Thoracic aorta (tissue), 2 donors: ENCODE results near the gene IGF2R. TPM values are rescaled to one million over a fixed set of nuclear protein-coding genes. Genes with fewer than 3 reads are reported as not detected.

ENCODE experiments used
- ATAC-seq: fragments of 150-250 bp; one replicate; pipeline ENCODE4 v1.8.0; 2017; ENCODE audit warnings: low read depth; ENCODE audit not compliant: insufficient number of reproducible peaks, low FRiP score
- DNase-seq: peaks from one replicate; pipeline ENCODE4 v3.0.0-alpha.2; 2020; ENCODE audit warnings: low spot score
- H3K27ac ChIP-seq, 2 donors: fragments of 200-600 bp; sonication (generic); 1 replicate in 1 of 2; 2 replicates in 1 of 2; pipeline ENCODE4 v1.5.1; 2016; ENCODE audit warnings: mild to moderate bottlenecking in 2 of 2, moderate library complexity in 2 of 2
- H3K27me3 ChIP-seq: fragments of 200-600 bp; sonication (generic); replicated peaks from 2 replicates; pipeline ENCODE4 v1.6.0; 2016; ENCODE audit warnings: mild to moderate bottlenecking; ENCODE audit not compliant: insufficient read depth
- H3K36me3 ChIP-seq: fragments of 200-600 bp; sonication (generic); one replicate; pipeline ENCODE4 v1.5.1; 2016
- H3K4me1 ChIP-seq, 2 donors: fragments of 200-600 bp; sonication (generic); 1 replicate in 1 of 2; 2 replicates in 1 of 2; pipeline versions ENCODE4 v1.5.1 to v1.6.0; 2016; ENCODE audit warnings: low read depth in 2 of 2, mild to moderate bottlenecking in 1 of 2; ENCODE audit not compliant: control insufficient read depth in 1 of 2
- H3K4me3 ChIP-seq: fragments of 200-600 bp; sonication (generic); 2 replicates; pipeline ENCODE4 v1.5.1; 2016; ENCODE audit warnings: mild to moderate bottlenecking
- H3K9me3 ChIP-seq: fragments of 200-600 bp; sonication (generic); 2 replicates; pipeline ENCODE4 v1.5.1; 2016
- total RNA-seq, 2 donors: library from RNA; depleted of rRNA; stranded (reverse); fragments of >200 nt; gene quantifications; one replicate each; pipeline versions ENCODE4 v1.1.0 to v1.2.3, GENCODE V29; 2016
- TF ChIP-seq, protein P1 (sequence below): fragments of 200-600 bp; sonication (generic); IDR thresholded peaks from one replicate; pipeline ENCODE4 v1.5.1; 2019; ENCODE audit warnings: antibody characterized with exemption

The IGF2R gene
- total RNA-seq, 2 donors from 2014 or later = 82.2 to 88.4 TPM

DNA sequence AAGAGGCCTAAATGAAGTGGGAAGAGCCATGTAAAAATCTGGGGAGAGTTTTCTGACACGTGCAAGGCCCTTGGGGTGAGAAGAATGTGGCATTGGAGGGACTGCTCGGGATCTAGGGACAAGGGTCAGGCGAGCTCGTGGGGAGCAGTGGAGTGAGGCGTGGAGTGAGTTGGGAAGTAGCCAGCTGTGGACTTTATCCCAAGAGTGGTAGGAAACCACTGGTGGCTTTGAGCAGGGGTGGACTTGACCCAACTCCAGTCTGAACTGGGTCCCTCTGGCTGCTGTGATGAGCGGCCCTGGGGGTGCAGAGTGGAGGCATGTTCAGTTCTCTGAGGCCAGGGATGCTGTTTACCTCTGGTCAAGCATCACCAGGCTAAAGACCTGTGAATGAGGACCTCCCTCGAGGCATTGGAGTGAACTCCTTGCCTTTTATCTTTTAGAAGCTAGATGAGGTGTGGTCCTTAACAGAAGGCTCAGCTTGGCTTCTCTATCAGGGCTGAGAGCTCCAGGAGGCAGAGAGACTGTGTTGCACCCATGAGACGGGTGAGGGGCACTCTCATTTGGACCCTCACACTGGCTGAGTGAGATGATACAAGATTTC, 173.3 kb downstream of the IGF2R start:
- DNase-seq (no peak), ATAC-seq (no peak)
- peak overlapping the region; percentile 93 to 94 for H3K27ac ChIP-seq
- H3K4me1 ChIP-seq = peaks cover 31 to 88% of the 10 kb centered on the region in 2 donors
- TF ChIP-seq, protein P1, sequence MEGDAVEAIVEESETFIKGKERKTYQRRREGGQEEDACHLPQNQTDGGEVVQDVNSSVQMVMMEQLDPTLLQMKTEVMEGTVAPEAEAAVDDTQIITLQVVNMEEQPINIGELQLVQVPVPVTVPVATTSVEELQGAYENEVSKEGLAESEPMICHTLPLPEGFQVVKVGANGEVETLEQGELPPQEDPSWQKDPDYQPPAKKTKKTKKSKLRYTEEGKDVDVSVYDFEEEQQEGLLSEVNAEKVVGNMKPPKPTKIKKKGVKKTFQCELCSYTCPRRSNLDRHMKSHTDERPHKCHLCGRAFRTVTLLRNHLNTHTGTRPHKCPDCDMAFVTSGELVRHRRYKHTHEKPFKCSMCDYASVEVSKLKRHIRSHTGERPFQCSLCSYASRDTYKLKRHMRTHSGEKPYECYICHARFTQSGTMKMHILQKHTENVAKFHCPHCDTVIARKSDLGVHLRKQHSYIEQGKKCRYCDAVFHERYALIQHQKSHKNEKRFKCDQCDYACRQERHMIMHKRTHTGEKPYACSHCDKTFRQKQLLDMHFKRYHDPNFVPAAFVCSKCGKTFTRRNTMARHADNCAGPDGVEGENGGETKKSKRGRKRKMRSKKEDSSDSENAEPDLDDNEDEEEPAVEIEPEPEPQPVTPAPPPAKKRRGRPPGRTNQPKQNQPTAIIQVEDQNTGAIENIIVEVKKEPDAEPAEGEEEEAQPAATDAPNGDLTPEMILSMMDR = no peak
- H3K4me3 ChIP-seq = no peak overlapping the region
- no peaks in the 10 kb centered on the region for H3K27me3 ChIP-seq
- H3K9me3 ChIP-seq = no peaks in the 10 kb centered on the region
- no peaks in the 10 kb centered on the region for H3K36me3 ChIP-seq

DNA sequence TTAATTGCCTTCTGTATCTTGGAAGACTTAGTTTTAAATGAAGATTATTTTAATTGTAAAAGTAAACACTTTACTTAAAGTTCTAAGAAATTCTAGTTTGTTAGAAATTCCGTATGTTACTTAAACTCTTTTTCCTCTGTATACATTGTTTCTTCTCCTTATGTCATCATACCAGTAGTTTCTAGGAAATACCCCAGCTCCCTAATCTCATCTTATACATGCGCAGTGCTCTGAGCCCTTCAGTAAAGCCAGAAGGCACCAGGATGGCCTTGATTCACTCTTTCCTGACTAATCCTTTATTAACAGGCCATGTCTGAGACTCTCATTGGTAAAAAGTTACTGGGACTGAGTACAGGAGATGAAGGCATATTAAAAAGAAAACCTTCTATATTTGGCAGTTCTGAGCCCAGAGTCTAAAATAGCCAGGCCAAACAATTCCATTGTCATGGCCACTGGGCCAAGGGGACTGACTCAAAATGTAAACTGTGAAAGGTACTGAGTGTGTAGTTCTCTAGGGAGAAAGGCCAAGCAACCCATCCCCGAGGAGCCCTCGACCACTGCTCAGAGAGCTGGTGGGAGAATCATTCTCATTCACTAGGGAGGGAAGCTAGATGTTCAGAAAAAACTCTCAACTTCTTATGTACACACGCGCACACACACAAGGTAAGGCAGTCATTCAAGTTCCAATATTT, 177.7 kb downstream of the IGF2R start:
- TF ChIP-seq, protein P1 = no peak
- H3K27me3 ChIP-seq = no peaks in the 10 kb centered on the region
- H3K4me3 ChIP-seq = no peak overlapping the region
- no peaks in the 10 kb centered on the region for H3K36me3 ChIP-seq
- H3K4me1 ChIP-seq = peaks cover 15 to 61% of the 10 kb centered on the region in 2 donors
- DNase-seq (peak; percentile 25), ATAC-seq (peak; percentile 85)
- H3K27ac ChIP-seq = peak overlapping the region; percentile 59 to 79
- H3K9me3 ChIP-seq = no peaks in the 10 kb centered on the region

DNA sequence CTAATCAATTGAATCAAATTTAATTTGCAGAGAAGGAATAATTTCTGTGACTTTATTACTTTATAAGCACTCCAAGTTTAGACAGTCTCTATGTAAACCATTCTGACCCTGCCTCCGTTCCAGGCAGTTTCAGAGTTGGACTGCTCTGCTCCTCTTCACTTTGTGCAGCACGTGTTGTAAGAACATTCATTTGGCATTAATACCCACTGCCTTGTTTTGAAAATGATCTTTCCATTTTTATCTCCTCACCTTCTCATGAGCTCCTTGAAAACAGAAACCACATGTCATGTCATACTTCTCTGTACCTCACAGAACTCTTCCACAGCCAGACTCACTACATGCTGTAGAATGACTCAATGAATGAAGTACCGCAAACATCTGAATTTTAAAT, 178.3 kb downstream of the IGF2R start:
- Histone ChIP-seq H3K36me3 (no peaks in the 10 kb centered on the region), H3K4me1 (peaks cover 11 to 56% of the 10 kb centered on the region in 2 donors), H3K27me3 (no peaks in the 10 kb centered on the region), H3K27ac (peak overlapping the region; percentile 59 to 79), H3K9me3 (no peaks in the 10 kb centered on the region), H3K4me3 (no peak overlapping the region)
- TF ChIP-seq, protein P1 = no peak
- no peak for ATAC-seq
- no peak for DNase-seq

DNA sequence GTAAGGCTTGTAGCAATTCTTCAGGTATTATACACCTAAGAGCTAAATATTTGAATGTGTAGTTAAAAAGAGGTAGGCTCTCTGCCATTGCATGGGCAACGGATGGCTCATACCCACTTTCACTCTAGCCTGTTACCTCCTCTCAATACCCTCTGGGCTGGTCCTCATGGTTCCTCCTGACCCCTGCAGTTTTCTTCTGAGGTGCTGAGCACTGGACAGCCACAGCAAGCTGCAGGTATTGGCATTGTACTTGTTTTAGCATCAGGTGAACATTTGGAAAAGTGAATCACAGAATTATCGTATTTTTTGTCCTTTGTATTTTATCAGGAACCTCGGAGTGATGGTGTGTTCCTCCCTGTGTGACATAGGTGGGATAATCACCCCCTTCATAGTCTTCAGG, 185.6 kb downstream of the IGF2R start:
- no peak for DNase-seq

DNA sequence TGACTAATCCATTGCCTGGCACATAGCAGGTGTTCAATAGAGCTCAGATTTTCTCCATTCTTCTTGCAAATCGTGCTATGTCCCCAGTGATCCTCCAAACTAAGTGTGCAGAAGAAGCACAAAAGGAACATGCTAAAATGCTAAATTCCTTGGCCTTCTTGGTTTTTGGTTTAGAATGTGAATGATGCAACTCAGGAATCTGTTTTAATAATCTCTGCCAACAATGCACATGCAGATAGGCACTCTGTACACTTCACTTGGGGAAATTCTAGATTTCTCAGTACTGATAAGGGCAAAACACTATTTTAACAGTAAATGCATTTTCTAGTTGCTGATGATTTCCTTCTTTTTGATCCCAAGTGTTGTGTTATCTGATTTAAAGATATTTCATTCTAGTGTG, 188.0 kb downstream of the IGF2R start:
- ATAC-seq (no peak), DNase-seq (no peak)
- H3K4me3 ChIP-seq = no peak overlapping the region
- no peaks in the 10 kb centered on the region for H3K9me3 ChIP-seq
- H3K4me1 ChIP-seq = peaks cover 0 to 16% of the 10 kb centered on the region in 2 donors
- H3K36me3 ChIP-seq = no peaks in the 10 kb centered on the region
- peak overlapping the region in 1 of 2 donors; percentile 55 for H3K27ac ChIP-seq
- H3K27me3 ChIP-seq = no peaks in the 10 kb centered on the region
- TF ChIP-seq, protein P1 = no peak

More for the DNA sequence above, 185.6 kb downstream of the IGF2R start:
- no peak overlapping the region for H3K27ac ChIP-seq
- no peaks in the 10 kb centered on the region for H3K9me3 ChIP-seq
- H3K27me3 ChIP-seq = no peaks in the 10 kb centered on the region
- TF ChIP-seq, protein P1 = no peak
- H3K36me3 ChIP-seq = no peaks in the 10 kb centered on the region
- H3K4me1 ChIP-seq = peaks cover 0 to 16% of the 10 kb centered on the region in 2 donors
- H3K4me3 ChIP-seq = no peak overlapping the region
- no peak for ATAC-seq
